GM03348 (cell line): ENCODE results near the gene ZNF670.
A peak's percentile ranks its signal among the peaks of the same experiment; 100 is the strongest.
"Not testable (repeated sequence)": the region's sequence is repeated elsewhere in the genome, so short reads cannot be mapped to it uniquely, and the experiment has no call there.

Experiments used
- DNase-seq: peaks from one replicate; pipeline ENCODE4 v3.0.0; 2012; ENCODE audit warnings: low spot score

Gene ZNF670

DNA sequence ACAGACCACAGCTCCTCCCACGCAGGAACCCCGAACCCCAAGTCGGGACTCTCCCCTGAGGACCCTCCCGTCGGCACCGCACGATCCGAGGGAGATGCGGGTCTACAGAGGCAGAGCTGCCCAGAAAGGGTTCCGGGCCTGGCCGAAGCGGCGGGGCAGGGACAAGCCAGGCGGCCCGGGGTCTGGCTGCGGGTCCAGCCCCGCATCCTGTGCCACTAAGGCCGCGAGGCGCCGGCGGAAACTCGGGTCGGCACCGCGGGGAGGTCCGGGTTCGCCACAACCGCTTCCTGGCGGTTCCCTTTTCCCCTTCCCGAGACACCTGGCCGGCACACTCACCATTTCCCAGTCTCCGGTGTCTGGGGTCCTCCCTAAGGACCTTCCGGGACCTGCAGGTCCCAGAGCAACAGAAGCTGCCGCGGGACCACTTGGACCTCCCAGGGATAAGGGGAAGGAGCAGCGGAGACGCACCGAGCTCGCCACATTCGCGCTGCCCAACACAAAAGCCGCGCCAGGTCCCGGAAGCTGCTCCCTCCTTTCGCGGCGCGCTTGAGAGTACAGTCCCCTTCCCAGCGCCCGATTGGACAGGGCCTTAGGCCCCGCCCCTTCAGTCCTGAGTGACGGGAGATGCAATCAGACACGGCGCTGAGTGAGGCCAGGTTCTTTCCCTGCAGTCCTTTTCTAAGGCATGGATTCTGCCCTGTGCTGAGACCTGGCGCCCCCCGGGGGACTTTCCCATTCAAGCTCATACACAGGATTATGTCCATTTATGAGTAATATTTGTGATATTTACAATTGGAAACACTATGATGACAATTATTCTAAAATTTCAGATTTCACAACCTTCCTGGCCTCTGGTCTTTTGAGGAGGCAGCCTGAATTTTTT lies at the start of gene ZNF670:
TSS of gene ZNF670 (minus strand) at position 554 of the 883 bp plus-strand sequence. CDS start at position 339, 215 bp downstream.
- DNase-seq = peak; percentile 97

DNA sequence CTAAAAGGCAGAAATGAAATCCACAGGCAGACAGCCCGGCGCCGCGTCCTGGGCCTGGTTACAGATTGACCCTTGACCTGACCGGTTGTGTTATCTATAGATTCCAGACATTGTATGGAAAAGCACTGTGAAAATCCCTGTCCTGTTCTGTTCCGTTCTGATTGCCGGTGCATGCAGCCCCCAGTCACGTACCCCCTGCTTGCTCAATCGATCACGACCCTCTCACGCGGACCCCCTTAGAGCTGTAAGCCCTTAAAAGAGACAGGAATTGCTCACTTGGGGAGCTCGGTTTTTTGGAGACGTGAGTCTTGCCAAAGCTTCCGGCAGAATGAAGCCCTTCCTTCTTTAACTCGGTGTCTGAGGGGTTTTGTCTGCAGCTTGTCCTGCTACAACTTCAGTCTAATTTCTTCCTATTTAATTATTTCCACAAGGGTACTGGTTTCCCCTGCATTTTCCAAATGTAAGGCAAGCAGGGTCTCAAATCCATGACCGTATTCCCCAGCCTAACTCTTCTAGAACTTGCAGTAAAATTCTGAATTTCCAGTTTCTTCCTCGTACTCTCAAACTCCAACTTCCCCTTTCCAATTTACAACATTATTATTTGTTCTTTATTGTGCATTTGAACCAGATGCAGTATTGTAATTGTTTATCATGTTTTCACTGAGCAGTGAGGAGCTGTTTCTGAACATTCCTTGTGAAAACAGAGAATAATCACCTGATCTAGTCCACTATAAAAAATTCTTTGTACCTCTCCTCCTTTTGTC lies 49.1 kb upstream of the ZNF670 start:
- not testable (repeated sequence) for DNase-seq

- not testable (repeated sequence) for DNase-seq
Measured at GRCh38 chr1:247126601-247127000, 48.0 kb upstream of the ZNF670 start.

DNA sequence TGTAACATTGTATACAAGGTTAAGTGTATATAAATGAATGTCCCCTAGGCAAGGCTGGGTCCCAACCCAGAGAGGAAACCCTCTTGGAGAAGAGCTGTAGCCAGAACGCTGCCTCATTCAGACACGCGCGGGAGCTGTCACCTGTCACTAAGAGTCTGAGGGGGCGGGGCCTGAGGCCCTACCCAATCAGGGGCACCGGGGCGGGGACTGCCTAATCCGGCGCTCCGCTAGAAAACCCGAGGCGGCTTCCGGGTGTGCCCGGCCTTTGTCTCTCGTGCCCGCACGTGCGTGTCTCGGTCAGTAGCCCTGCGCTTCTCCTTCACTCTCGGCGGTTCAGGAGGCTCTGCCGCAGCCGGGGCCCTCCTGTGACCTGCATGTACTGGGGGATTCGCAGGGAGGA lies 47.6 kb upstream of the ZNF670 start:
- not testable (repeated sequence) for DNase-seq

DNA sequence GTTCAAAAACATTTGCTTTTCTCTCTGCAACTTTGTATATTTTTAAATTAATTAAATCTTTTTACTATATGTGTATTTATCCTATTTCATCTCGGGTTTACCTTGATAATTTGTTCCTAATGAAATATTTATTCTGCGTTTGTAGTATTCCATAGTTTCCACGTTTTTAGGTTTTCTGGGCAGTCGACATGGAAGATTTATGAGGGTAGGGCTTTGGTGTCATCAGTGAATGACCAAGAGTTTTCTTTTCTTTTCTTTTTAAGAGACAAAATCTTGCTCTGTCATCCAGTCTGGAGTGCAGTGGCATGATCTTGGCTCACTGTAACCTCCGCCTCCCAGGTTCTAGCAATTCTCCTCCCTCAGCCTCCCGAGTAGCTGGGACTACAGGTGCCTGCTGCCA lies 42.8 kb upstream of the ZNF670 start:
- no peak for DNase-seq

DNA sequence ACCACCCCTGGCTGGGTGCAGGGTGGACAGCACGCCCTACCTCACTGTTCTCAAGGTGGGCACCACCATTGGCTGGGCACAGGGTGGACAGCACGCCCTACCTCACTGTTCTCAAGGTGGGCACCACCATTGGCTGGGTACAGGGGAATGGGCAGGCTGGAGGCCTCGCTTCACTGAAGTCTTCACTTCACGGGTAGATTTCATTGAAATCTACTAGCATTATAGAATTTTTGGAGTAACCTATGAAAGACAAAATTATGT lies 41.7 kb upstream of the ZNF670 start:
- not testable (repeated sequence) for DNase-seq

GRCh38 chr1:247119600-247120407 lies 41.2 kb upstream of the ZNF670 start:
- DNase-seq = no peak

GRCh38 chr1:247118946-247119446 lies 40.4 kb upstream of the ZNF670 start:
- peak; percentile 32 for DNase-seq

DNA sequence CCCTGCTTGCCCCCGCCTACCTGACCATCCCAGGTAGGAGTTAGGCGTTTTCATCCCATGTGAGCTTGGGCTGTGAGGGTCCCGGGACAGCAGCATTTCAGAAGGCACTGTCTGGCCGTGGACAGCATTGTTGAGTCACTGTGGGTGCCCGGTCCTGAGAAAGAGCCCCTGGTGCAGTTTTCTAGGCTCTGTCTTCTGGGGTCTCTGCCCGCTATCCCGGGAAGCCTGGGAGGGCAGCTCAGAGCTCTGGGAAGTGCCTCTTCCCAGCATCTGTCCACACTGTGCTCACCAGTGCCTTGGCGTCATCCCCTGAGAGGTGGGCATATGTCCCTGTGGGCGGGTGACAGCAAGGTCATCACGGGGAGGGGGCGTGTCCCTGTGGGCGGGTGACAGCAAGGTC lies 36.9 kb upstream of the ZNF670 start:
- DNase-seq = no peak

DNA sequence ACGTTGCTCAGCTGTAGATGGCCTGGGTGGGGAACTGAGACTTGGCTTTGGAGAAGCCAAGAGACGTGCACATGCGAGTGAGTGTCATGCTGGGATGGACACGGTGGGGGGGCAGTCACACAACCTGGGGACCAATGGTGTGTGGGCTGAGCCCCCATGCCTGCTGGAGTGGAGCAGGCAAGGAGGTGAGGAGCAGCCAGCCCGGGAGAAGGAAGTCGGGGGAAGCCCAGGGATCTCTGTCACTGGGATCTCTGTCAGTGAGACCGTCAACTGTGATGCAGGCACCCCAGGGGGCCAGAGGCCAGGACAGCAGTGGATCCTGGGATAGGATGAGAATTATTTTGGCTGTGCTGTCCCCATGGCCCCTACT lies 36.5 kb upstream of the ZNF670 start:
- DNase-seq = no peak

- no peak for DNase-seq
Measured at GRCh38 chr1:247114351-247115140, 35.9 kb upstream of the ZNF670 start.

- no peak for DNase-seq
Measured at GRCh38 chr1:247113733-247114271, 35.2 kb upstream of the ZNF670 start.

DNA sequence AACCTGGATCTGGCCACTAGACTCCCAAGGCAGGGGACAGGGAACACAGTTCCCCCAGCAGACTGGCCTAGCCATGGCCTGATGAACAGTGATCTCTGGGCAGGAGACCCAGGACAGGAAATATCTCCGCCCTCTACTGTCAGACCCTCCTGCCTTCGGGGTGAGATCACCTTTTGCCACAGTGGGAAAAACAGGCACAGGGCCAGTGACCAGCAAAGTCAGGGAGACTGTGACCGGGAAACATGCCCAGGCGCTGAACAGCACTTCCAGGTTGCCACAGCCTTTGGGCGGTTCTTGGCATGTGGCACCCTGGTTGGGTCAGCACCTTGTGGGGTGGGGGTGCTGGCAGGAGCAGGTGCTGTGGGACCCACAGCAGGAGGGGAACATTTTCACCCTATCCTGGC lies 34.5 kb upstream of the ZNF670 start:
- DNase-seq = peak; percentile 9

- no peak for DNase-seq
Measured at GRCh38 chr1:247112479-247112781, 33.8 kb upstream of the ZNF670 start.

DNA sequence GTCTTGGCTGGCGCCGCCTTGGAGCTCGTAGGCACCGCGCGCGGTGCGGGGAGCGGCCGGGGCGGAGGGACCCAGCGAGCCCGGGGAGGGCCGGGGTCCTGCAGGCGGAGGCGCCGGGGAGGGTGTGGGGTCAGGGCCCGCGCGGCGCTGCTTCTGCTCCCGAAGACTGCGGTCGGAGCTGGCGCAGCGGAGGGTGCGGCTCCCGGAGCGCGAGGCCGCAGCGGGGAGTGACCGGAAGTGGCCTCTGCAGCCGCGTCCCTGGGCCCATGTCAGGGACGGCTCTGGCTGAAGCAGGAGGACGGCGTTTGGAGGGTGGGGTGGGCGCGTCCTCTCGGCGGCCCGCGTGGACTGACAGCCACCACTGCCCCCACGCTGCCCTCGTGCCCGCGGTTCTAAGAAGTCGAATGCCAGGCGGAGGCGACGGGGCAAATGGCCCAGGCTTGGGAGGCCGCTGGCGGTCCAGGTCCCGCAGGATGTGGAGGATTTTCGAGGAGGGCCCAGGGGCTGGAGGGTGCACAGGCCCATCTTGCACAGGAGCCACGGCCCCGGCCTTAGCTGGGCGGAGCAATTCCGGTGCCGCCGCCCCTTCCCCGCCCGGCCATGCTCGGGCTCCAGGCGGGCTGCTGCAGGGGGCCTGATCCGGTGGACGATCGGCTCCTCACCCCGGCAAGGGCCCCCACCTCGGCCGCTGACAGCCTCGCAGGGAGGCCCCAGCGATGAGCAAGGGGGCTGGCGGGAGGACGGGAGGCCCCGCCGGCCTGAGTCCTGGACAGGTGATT lies 33.3 kb upstream of the ZNF670 start:
- peak; percentile 89 for DNase-seq

- peak; percentile 62 for DNase-seq
Measured at GRCh38 chr1:247111259-247111699, 32.7 kb upstream of the ZNF670 start.

- no peak for DNase-seq
Measured at GRCh38 chr1:247110627-247111258, 32.1 kb upstream of the ZNF670 start.

GRCh38 chr1:247107694-247108093 lies 29.1 kb upstream of the ZNF670 start:
- DNase-seq = no peak

- DNase-seq = no peak
Measured at GRCh38 chr1:247105966-247106365, 27.4 kb upstream of the ZNF670 start.

DNA sequence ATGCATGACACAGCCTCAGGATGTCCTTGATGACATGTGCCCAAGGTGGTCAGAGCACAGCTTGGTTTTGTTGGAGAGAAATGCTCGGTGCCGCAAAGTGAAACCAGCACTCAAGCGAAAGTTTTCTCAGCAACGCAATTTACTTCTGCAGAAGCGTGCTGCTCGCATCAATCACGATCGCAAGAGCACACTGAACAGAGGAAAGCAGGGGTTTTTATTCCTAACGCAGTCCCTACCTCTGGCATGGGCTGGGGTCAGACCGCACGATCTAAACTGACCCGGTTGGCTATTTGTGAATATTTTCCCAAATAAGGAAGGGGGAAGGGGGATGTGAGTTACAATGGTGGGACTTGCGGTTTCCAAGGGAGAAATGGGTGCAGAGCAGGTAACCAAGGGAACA lies 26.4 kb upstream of the ZNF670 start:
- no peak for DNase-seq
